Caco-2 (cell line): ENCODE data around the gene KCTD8. TPM values are rescaled to one million over a fixed set of nuclear protein-coding genes. Genes with fewer than 3 reads are reported as not detected.

Experiments used
- BruUV-seq: library from RNA; stranded (reverse); fragments of 400-500 nt; replicated peaks from 2 replicates; lab custom pipeline; 2021; lab: Mats Ljungman, UMichigan
- CTCF ChIA-PET: fragments of 300-600 bp; sonication (Branson Sonifier 250); formaldehyde crosslinking; loops from one replicate; lab custom pipeline; 2022; ENCODE audit warnings: antibody characterized with exemption; lab: Charles Lee
- POLR2A ChIA-PET: fragments of 300-600 bp; sonication (Branson Sonifier 250); formaldehyde crosslinking; loops from one replicate; lab custom pipeline; 2022; ENCODE audit warnings: antibody characterized with exemption; lab: Charles Lee
- DNase-seq, 2 experiments: peaks; one replicate each; pipeline versions ENCODE4 v3.0.0 to v3.0.0-alpha.2; 2020 to 2022
- H3K27me3 ChIP-seq: replicated peaks from 2 replicates; pipeline ENCODE4 v1.6.0; 2011; ENCODE audit warnings: low read length; ENCODE audit not compliant: control insufficient read depth, insufficient read depth
- H3K36me3 ChIP-seq: 2 replicates; pipeline ENCODE4 v1.5.1; 2011; ENCODE audit warnings: low read length; ENCODE audit not compliant: control insufficient read depth, insufficient read depth
- H3K4me1 ChIP-seq: fragments of 250-450 bp; sonication (Bioruptor Pico); 2 replicates; pipeline ENCODE4 v1.5.1; 2020; ENCODE audit warnings: mild to moderate bottlenecking
- H3K4me3 ChIP-seq: 2 replicates; pipeline ENCODE4 v1.5.1; 2011; ENCODE audit warnings: low read depth, mild to moderate bottlenecking, control low read depth, low read length
- H3K9me3 ChIP-seq: fragments of 250-450 bp; sonication (Bioruptor Pico); 2 replicates; pipeline ENCODE4 v1.5.1; 2020; ENCODE audit warnings: mild to moderate bottlenecking, moderate library complexity
- H3K27ac Mint-ChIP-seq: one replicate; pipeline ENCODE4 v1.8.0; 2022; ENCODE audit warnings: mixed read lengths; ENCODE audit not compliant: unreplicated experiment
- H3K27me3 Mint-ChIP-seq: one replicate; pipeline ENCODE4 v1.8.0; 2022; ENCODE audit warnings: mixed read lengths; ENCODE audit not compliant: insufficient read depth, unreplicated experiment
- H3K36me3 Mint-ChIP-seq: one replicate; pipeline ENCODE4 v1.8.0; 2022; ENCODE audit warnings: mild to moderate bottlenecking, mixed read lengths; ENCODE audit not compliant: insufficient read depth, unreplicated experiment
- H3K4me1 Mint-ChIP-seq: one replicate; pipeline ENCODE4 v1.8.0; 2022; ENCODE audit warnings: low read depth, mixed read lengths; ENCODE audit not compliant: unreplicated experiment
- H3K4me3 Mint-ChIP-seq: one replicate; pipeline ENCODE4 v1.8.0; 2022; ENCODE audit warnings: mild to moderate bottlenecking, moderate library complexity, mixed read lengths; ENCODE audit not compliant: unreplicated experiment
- H3K9me3 Mint-ChIP-seq: one replicate; pipeline ENCODE4 v1.8.0; 2022; ENCODE audit warnings: mixed read lengths; ENCODE audit not compliant: unreplicated experiment
- CTCF ChIP-seq, 2 experiments: fragments of 200-600 bp in 1 of 2; IDR thresholded peaks; 1 replicate in 1 of 2; 2 replicates in 1 of 2; pipeline versions ENCODE4 v1.5.1 to v1.8.0; 2011 to 2022; ENCODE audit warnings: antibody characterized with exemption in 1 of 2, control low read depth in 1 of 2, inconsistent platforms in 1 of 2, low read depth in 1 of 2, low read length in 1 of 2, mild to moderate bottlenecking in 1 of 2, moderate library complexity in 1 of 2; ENCODE audit not compliant: insufficient read depth in 1 of 2, severe bottlenecking in 1 of 2, unreplicated experiment in 1 of 2
- intact Hi-C: fragments of 100-400 bp; cut with micrococcal nuclease; formaldehyde crosslinking; loops from one replicate; pipeline ENCODE4 v1.10.0; 2022; ENCODE audit not compliant: unreplicated experiment
- total RNA-seq: library from RNA; stranded (reverse); gene quantifications from 2 replicates; pipeline ENCODE4 v1.2.3, GENCODE V29; 2022

KCTD8 gene
- total RNA-seq, 1 experiment from 2014 or later = not detected

- H3K36me3 ChIP-seq = no peaks in the 10 kb centered on the region
- Mint-ChIP-seq H3K4me3 (no peak overlapping the region), H3K27me3 (no peaks in the 10 kb centered on the region), H3K36me3 (no peaks in the 10 kb centered on the region), H3K9me3 (no peaks in the 10 kb centered on the region), H3K27ac (no peak overlapping the region), H3K4me1 (no peaks in the 10 kb centered on the region)
- H3K9me3 ChIP-seq = no peaks in the 10 kb centered on the region
- POLR2A ChIA-PET = no interaction called here
- H3K4me3 ChIP-seq = no peak overlapping the region
- no peaks in the 10 kb centered on the region for H3K27me3 ChIP-seq
- H3K4me1 ChIP-seq = no peaks in the 10 kb centered on the region
- no peak for TF ChIP-seq CTCF (IDR thresholded peaks at IDR 0.05; ENCODE audit: insufficient read depth in 1 of 2, low read depth in 1 of 2, low read length in 1 of 2, severe bottlenecking in 1 of 2, unreplicated experiment in 1 of 2)
- BruUV-seq = no TSS peak
- intact Hi-C loops = no loop called here
- CTCF ChIA-PET = no interaction called here
- no peak for DNase-seq
Measured at GRCh38 chr4:44228326-44228725, 220.3 kb downstream of the KCTD8 start.

- no peak for TF ChIP-seq CTCF (IDR thresholded peaks at IDR 0.05; ENCODE audit: insufficient read depth in 1 of 2, low read depth in 1 of 2, low read length in 1 of 2, severe bottlenecking in 1 of 2, unreplicated experiment in 1 of 2)
- H3K9me3 ChIP-seq = no peaks in the 10 kb centered on the region
- intact Hi-C loops = no loop called here
- no peak overlapping the region for H3K4me3 ChIP-seq
- no peaks in the 10 kb centered on the region for H3K27me3 Mint-ChIP-seq
- CTCF ChIA-PET = no interaction called here
- no peaks in the 10 kb centered on the region for H3K36me3 ChIP-seq
- H3K27ac Mint-ChIP-seq = no peak overlapping the region
- H3K9me3 Mint-ChIP-seq = no peaks in the 10 kb centered on the region
- no TSS peak for BruUV-seq
- no peaks in the 10 kb centered on the region for H3K27me3 ChIP-seq
- no peaks in the 10 kb centered on the region for H3K36me3 Mint-ChIP-seq
- POLR2A ChIA-PET = no interaction called here
- no peak overlapping the region for H3K4me3 Mint-ChIP-seq
- no peak for DNase-seq
- no peaks in the 10 kb centered on the region for H3K4me1 Mint-ChIP-seq
- no peaks in the 10 kb centered on the region for H3K4me1 ChIP-seq
Measured at GRCh38 chr4:44221407-44221806, 227.2 kb downstream of the KCTD8 start.

- Mint-ChIP-seq H3K4me3 (no peak overlapping the region), H3K27me3 (no peaks in the 10 kb centered on the region), H3K36me3 (no peaks in the 10 kb centered on the region), H3K9me3 (no peaks in the 10 kb centered on the region), H3K27ac (no peak overlapping the region), H3K4me1 (no peaks in the 10 kb centered on the region)
- no peak for DNase-seq
- H3K4me3 ChIP-seq = no peak overlapping the region
- no TSS peak for BruUV-seq
- POLR2A ChIA-PET = no interaction called here
- CTCF ChIA-PET = no interaction called here
- no peaks in the 10 kb centered on the region for H3K9me3 ChIP-seq
- H3K27me3 ChIP-seq = no peaks in the 10 kb centered on the region
- TF ChIP-seq CTCF (IDR thresholded peaks at IDR 0.05; ENCODE audit: insufficient read depth in 1 of 2, low read depth in 1 of 2, low read length in 1 of 2, severe bottlenecking in 1 of 2, unreplicated experiment in 1 of 2) = peak in 1 of 2 experiments; percentile 11
- H3K36me3 ChIP-seq = no peaks in the 10 kb centered on the region
- intact Hi-C loops = no loop called here
- no peaks in the 10 kb centered on the region for H3K4me1 ChIP-seq
Measured at GRCh38 chr4:44210750-44211149, 237.9 kb downstream of the KCTD8 start.
